Calu3 (cell line): ENCODE measurements around the gene UBR3. TPM values are rescaled to one million over a fixed set of nuclear protein-coding genes. Genes with fewer than 3 reads are reported as not detected.

Source experiments
- BruUV-seq: library from RNA; stranded (reverse); fragments of 400-500 nt; replicated peaks from 2 replicates; lab custom pipeline; 2021; lab: Mats Ljungman, UMichigan
- CTCF ChIA-PET: fragments of 300-600 bp; sonication (Branson Sonifier 250); formaldehyde crosslinking; loops from one replicate; lab custom pipeline; 2022; ENCODE audit warnings: antibody characterized with exemption; lab: Charles Lee
- DNase-seq: peaks from one replicate; pipeline ENCODE4 v3.0.0; 2022
- H3K27ac Mint-ChIP-seq: one replicate; pipeline ENCODE4 v1.8.0; 2022; ENCODE audit warnings: mixed read lengths; ENCODE audit not compliant: unreplicated experiment
- H3K27me3 Mint-ChIP-seq: one replicate; pipeline ENCODE4 v1.8.0; 2022; ENCODE audit warnings: mixed read lengths; ENCODE audit not compliant: unreplicated experiment
- H3K36me3 Mint-ChIP-seq: one replicate; pipeline ENCODE4 v1.8.0; 2022; ENCODE audit warnings: mild to moderate bottlenecking, moderate library complexity, mixed read lengths; ENCODE audit not compliant: insufficient read depth, unreplicated experiment
- H3K4me1 Mint-ChIP-seq: one replicate; pipeline ENCODE4 v1.8.0; 2022; ENCODE audit warnings: mild to moderate bottlenecking, low read depth, mixed read lengths; ENCODE audit not compliant: unreplicated experiment
- H3K4me3 Mint-ChIP-seq: one replicate; pipeline ENCODE4 v1.8.0; 2022; ENCODE audit warnings: mild to moderate bottlenecking, low read depth, moderate library complexity, mixed read lengths; ENCODE audit not compliant: unreplicated experiment
- H3K9me3 Mint-ChIP-seq: one replicate; pipeline ENCODE4 v1.8.0; 2022; ENCODE audit warnings: low read depth, mixed read lengths; ENCODE audit not compliant: unreplicated experiment
- CTCF ChIP-seq: fragments of 200-600 bp; IDR thresholded peaks from one replicate; pipeline ENCODE4 v1.8.0; 2022; ENCODE audit warnings: antibody characterized with exemption; ENCODE audit not compliant: unreplicated experiment
- intact Hi-C: fragments of 100-400 bp; cut with micrococcal nuclease; formaldehyde crosslinking; loops from one replicate; pipeline ENCODE4 v1.10.0; 2022; ENCODE audit not compliant: unreplicated experiment
- total RNA-seq: library from RNA; stranded (reverse); gene quantifications from 2 replicates; pipeline ENCODE4 v1.2.3, GENCODE V29; 2022

Gene UBR3
- total RNA-seq, 1 experiment from 2014 or later: 33.1 TPM

GRCh38 chr2:169994752-169995151 is 167.5 kb downstream of the UBR3 start:
- no peaks in the 10 kb centered on the region for H3K4me1 Mint-ChIP-seq

GRCh38 chr2:169997140-169997887 is 170.1 kb downstream of the UBR3 start:
- Mint-ChIP-seq H3K4me1 (peaks cover 7% of the 10 kb centered on the region), H3K9me3 (no peaks in the 10 kb centered on the region), H3K36me3 (peaks cover 6% of the 10 kb centered on the region), H3K27ac (no peak overlapping the region), H3K4me3 (no peak overlapping the region), H3K27me3 (no peaks in the 10 kb centered on the region)
- CTCF ChIA-PET: no interaction called here
- BruUV-seq: no TSS peak
- TF ChIP-seq CTCF: no peak
- intact Hi-C loops: no loop called here
- DNase-seq: no peak

More at GRCh38 chr2:169994752-169995151, 167.5 kb downstream of the UBR3 start:
- no peak overlapping the region for H3K4me3 Mint-ChIP-seq
- no peak for DNase-seq
- H3K27ac Mint-ChIP-seq: no peak overlapping the region
- BruUV-seq: no TSS peak
- TF ChIP-seq CTCF: no peak
- intact Hi-C loops: loop anchor here (2.0 kb wide), 1 partner anchor 78 kb away; no protein-coding TSS in a partner anchor
- H3K27me3 Mint-ChIP-seq: no peaks in the 10 kb centered on the region
- CTCF ChIA-PET: no interaction called here
- no peaks in the 10 kb centered on the region for H3K9me3 Mint-ChIP-seq
- H3K36me3 Mint-ChIP-seq: peaks cover 6% of the 10 kb centered on the region

- Mint-ChIP-seq H3K27me3 (no peaks in the 10 kb centered on the region), H3K4me1 (peaks cover 12% of the 10 kb centered on the region), H3K36me3 (peaks cover 6% of the 10 kb centered on the region), H3K27ac (no peak overlapping the region), H3K9me3 (no peaks in the 10 kb centered on the region), H3K4me3 (no peak overlapping the region)
- CTCF ChIA-PET: no interaction called here
- no TSS peak for BruUV-seq
- intact Hi-C loops: no loop called here
- no peak for DNase-seq
- TF ChIP-seq CTCF: no peak
Measured at GRCh38 chr2:169999054-169999453, 171.8 kb downstream of the UBR3 start.

- H3K4me3 Mint-ChIP-seq: no peak overlapping the region
- H3K36me3 Mint-ChIP-seq: peaks cover 2% of the 10 kb centered on the region
- no peaks in the 10 kb centered on the region for H3K27me3 Mint-ChIP-seq
- no peaks in the 10 kb centered on the region for H3K9me3 Mint-ChIP-seq
- CTCF ChIA-PET: interaction anchor here (0.6 kb wide), 1 partner anchor 506 kb away, joined by 3 read pairs; no protein-coding TSS in a partner anchor
- DNase-seq: no peak
- H3K27ac Mint-ChIP-seq: no peak overlapping the region
- peaks cover 12% of the 10 kb centered on the region for H3K4me1 Mint-ChIP-seq
- no peak for TF ChIP-seq CTCF
- no TSS peak for BruUV-seq
- intact Hi-C loops: no loop called here
Measured at GRCh38 chr2:170002096-170002495, 174.8 kb downstream of the UBR3 start.
